Measurements from ENCODE around the gene TAF1C.

The TAF1C gene

GRCh38 chr16:84156342-84156784 is 30.5 kb downstream of the TAF1C start:
- DNase-seq (ENCODE audit: low read depth) = no peak

- DNase-seq (ENCODE audit: low read depth) = no peak
Observed at GRCh38 chr16:84155771-84156170, 31.1 kb downstream of the TAF1C start.

GRCh38 chr16:84155226-84155625 is 31.6 kb downstream of the TAF1C start:
- DNase-seq (ENCODE audit: low read depth) = no peak

- DNase-seq (ENCODE audit: low read depth) = no peak
Observed at GRCh38 chr16:84153660-84154214, 33.1 kb downstream of the TAF1C start.

GRCh38 chr16:84150926-84151325 is 35.9 kb downstream of the TAF1C start:
- no peak for DNase-seq (ENCODE audit: low read depth)

GRCh38 chr16:84144859-84145639 is 41.8 kb downstream of the TAF1C start, which contains the start of the genes DNAAF1 and HSDL1:
Gene DNAAF1 (plus strand): TSS chr16:84145308. CDS start chr16:84145441, 133 bp downstream.
Gene HSDL1 (minus strand): TSS chr16:84145177. CDS start chr16:84131321, 13,856 bp downstream.
- peak; percentile 93 for DNase-seq (ENCODE audit: low read depth)

- DNase-seq (ENCODE audit: low read depth) = peak; percentile 13
Observed at GRCh38 chr16:84144209-84144858, 42.5 kb downstream of the TAF1C start.

GRCh38 chr16:84143784-84144199 is 43.1 kb downstream of the TAF1C start:
- DNase-seq (ENCODE audit: low read depth) = no peak

GRCh38 chr16:84143081-84143480 is 43.8 kb downstream of the TAF1C start:
- no peak for DNase-seq (ENCODE audit: low read depth)

GRCh38 chr16:84141143-84141670 is 45.6 kb downstream of the TAF1C start:
- DNase-seq (ENCODE audit: low read depth) = no peak

GRCh38 chr16:84139628-84140258 is 47.1 kb downstream of the TAF1C start:
- no peak for DNase-seq (ENCODE audit: low read depth)

GRCh38 chr16:84138824-84139627 is 47.8 kb downstream of the TAF1C start:
- no peak for DNase-seq (ENCODE audit: low read depth)

- no peak for DNase-seq (ENCODE audit: low read depth)
Observed at GRCh38 chr16:84138500-84138823, 48.4 kb downstream of the TAF1C start.

GRCh38 chr16:84137769-84138357 is 49.0 kb downstream of the TAF1C start:
- DNase-seq (ENCODE audit: low read depth) = no peak

GRCh38 chr16:84137287-84137686 is 49.6 kb downstream of the TAF1C start:
- no peak for DNase-seq (ENCODE audit: low read depth)

GRCh38 chr16:84136331-84137125 is 50.3 kb downstream of the TAF1C start:
- DNase-seq (ENCODE audit: low read depth) = no peak

- no peak for DNase-seq (ENCODE audit: low read depth)
Observed at GRCh38 chr16:84132527-84133285, 54.2 kb downstream of the TAF1C start.

GRCh38 chr16:84131117-84131516 is 55.7 kb downstream of the TAF1C start:
- no peak for DNase-seq (ENCODE audit: low read depth)

All from stimulated activated CD8-positive, alpha-beta memory T cell treated with anti-CD3 and anti-CD28 coated beads, Interleukin-12 subunit alpha, Interleukin-12 subunit beta, amount 100 ng/mL, for 4 hours (primary cell).